HepG2 (cell line): Measurements from ENCODE around the gene WNT6. TPM values are rescaled to one million over a fixed set of nuclear protein-coding genes. Genes with fewer than 3 reads are reported as not detected.

Experiments used
- ATAC-seq: fragments of 200-7000 bp; cut with Tn5 transposase; 3 replicates; pipeline ENCODE4 v1.9.1; 2020; ENCODE audit warnings: mild to moderate bottlenecking, moderate library complexity
- BruUV-seq: library from RNA; stranded (reverse); fragments of 400-500 nt; replicated peaks from 2 replicates; lab custom pipeline; 2021; lab: Mats Ljungman, UMichigan
- CTCF ChIA-PET: fragments of 300-600 bp; formaldehyde crosslinking; extraction: SDS; loops from one replicate; lab custom pipeline; 2021; ENCODE audit warnings: low total read pairs, inconsistent platforms, low intra/inter-chr PET ratio; lab: Yijun Ruan, JAX
- POLR2A ChIA-PET: fragments of 350-600 bp; sonication (Branson Sonifier 250); formaldehyde crosslinking; loops from one replicate; lab custom pipeline; 2020; ENCODE audit warnings: antibody characterized with exemption, inconsistent platforms; lab: Yijun Ruan, JAX
- DNase-seq: peaks from one replicate; pipeline ENCODE4 v3.0.0-alpha.2; 2015; ENCODE audit warnings: low spot score
- FAIRE-seq: peaks from 3 replicates; lab custom pipeline; 2011; peaks lifted over from hg19 to GRCh38; lab: Jason Lieb, UNC
- H2AFZ ChIP-seq: one replicate; pipeline ENCODE4 v1.6.1; 2011; ENCODE audit warnings: low read length, inconsistent platforms
- H3K27ac ChIP-seq: fragments of 300-600 bp; 3 replicates; pipeline ENCODE4 v1.8.0; 2011; ENCODE audit warnings: mixed run types, mild to moderate bottlenecking, mixed read lengths, low read length, inconsistent platforms; ENCODE audit not compliant: insufficient read depth; ENCODE audit errors: extremely low read length
- H3K27me3 ChIP-seq, 2 experiments: fragments of 200-600 bp in 1 of 2; 2 replicates in 1 of 2; 3 replicates in 1 of 2; pipeline versions ENCODE4 v1.6.0 to v1.8.0; 2011; ENCODE audit warnings: low read length in 2 of 2, mild to moderate bottlenecking in 2 of 2, moderate library complexity in 2 of 2, inconsistent platforms in 1 of 2; ENCODE audit not compliant: insufficient read depth in 2 of 2, control insufficient read depth in 1 of 2
- H3K36me3 ChIP-seq, 2 experiments: fragments of 200-600 bp in 1 of 2; replicated peaks in 1 of 2; 2 replicates in 1 of 2; 3 replicates in 1 of 2; pipeline versions ENCODE4 v1.5.1 to v1.8.0; 2011; ENCODE audit warnings: low read length in 2 of 2, inconsistent platforms in 1 of 2; ENCODE audit not compliant: insufficient read depth in 2 of 2, control insufficient read depth in 1 of 2
- H3K4me1 ChIP-seq: 2 replicates; pipeline ENCODE4 v1.5.1; 2012; ENCODE audit warnings: low read length, inconsistent platforms; ENCODE audit not compliant: insufficient read depth
- H3K4me2 ChIP-seq: 2 replicates; pipeline ENCODE4 v1.6.0; 2011; ENCODE audit warnings: low read depth, low read length, inconsistent platforms
- H3K4me3 ChIP-seq, 3 experiments: fragments of 200-600 bp in 1 of 3; sonication (generic), shearing (Covaris generic) in 1 of 3; replicated peaks in 1 of 3; 2 replicates each; pipeline ENCODE4 v1.5.1; 2011 to 2016; ENCODE audit warnings: low read length in 3 of 3, inconsistent platforms in 2 of 3, low read depth in 2 of 3, mild to moderate bottlenecking in 2 of 3, control low read depth in 1 of 3, mixed read lengths in 1 of 3; ENCODE audit not compliant: insufficient read depth in 1 of 3
- H3K79me2 ChIP-seq: one replicate; pipeline ENCODE4 v1.6.1; 2011; ENCODE audit warnings: low read length, inconsistent platforms; ENCODE audit not compliant: insufficient read depth
- H3K9ac ChIP-seq: 2 replicates; pipeline ENCODE4 v1.6.0; 2011; ENCODE audit warnings: mild to moderate bottlenecking, low read depth, low read length, inconsistent platforms; ENCODE audit not compliant: insufficient read depth
- H3K9me3 ChIP-seq: 2 replicates; pipeline ENCODE4 v1.5.1; 2012; ENCODE audit warnings: mild to moderate bottlenecking, low read length
- H4K20me1 ChIP-seq: 2 replicates; pipeline ENCODE4 v1.6.0; 2011; ENCODE audit warnings: inconsistent platforms, mild to moderate bottlenecking, low read length, moderate library complexity; ENCODE audit not compliant: insufficient read depth
- ETV6 ChIP-seq: sonication (generic); formaldehyde crosslinking; conservative IDR thresholded peaks from 2 replicates; pipeline ENCODE4 v1.4.0; 2020; ENCODE audit warnings: missing genetic modification reagents
- GTF2F1 ChIP-seq: fragments of 150-350 bp; IDR thresholded peaks from 2 replicates; pipeline ENCODE4 v1.6.1; 2014; ENCODE audit warnings: low read length
- HDAC6 ChIP-seq: fragments of 200-600 bp; sonication (generic); IDR thresholded peaks from 2 replicates; pipeline ENCODE4 v1.7.0; 2017; ENCODE audit warnings: mild to moderate bottlenecking, antibody characterized with exemption, low read length, low read depth
- HMGA1 ChIP-seq: sonication (generic); formaldehyde crosslinking; conservative IDR thresholded peaks from 2 replicates; pipeline ENCODE4 v1.4.0; 2020; ENCODE audit warnings: missing genetic modification reagents
- NFRKB ChIP-seq: fragments of 450-650 bp; IDR thresholded peaks from 2 replicates; pipeline ENCODE4 v1.6.1; 2017
- SP5 ChIP-seq: IDR thresholded peaks from 2 replicates; pipeline ENCODE4 v1.6.1; 2016; ENCODE audit warnings: low read depth, borderline replicate concordance
- STAT5B ChIP-seq: sonication (generic); formaldehyde crosslinking; IDR thresholded peaks from 2 replicates; pipeline ENCODE4 v1.4.0; 2020; ENCODE audit warnings: missing genetic modification reagents
- TARDBP ChIP-seq: sonication (generic); formaldehyde crosslinking; IDR thresholded peaks from 2 replicates; pipeline ENCODE4 v1.8.0; 2022; ENCODE audit warnings: mild to moderate bottlenecking, missing genetic modification reagents
- WIZ ChIP-seq: sonication (generic); formaldehyde crosslinking; IDR thresholded peaks from 2 replicates; pipeline ENCODE4 v1.5.1; 2020; ENCODE audit warnings: mild to moderate bottlenecking, missing genetic modification reagents
- ZFP62 ChIP-seq: sonication (generic); formaldehyde crosslinking; IDR thresholded peaks from 2 replicates; pipeline ENCODE4 v1.4.0; 2020; ENCODE audit warnings: missing genetic modification reagents
- ZMYM3 ChIP-seq: sonication (generic); formaldehyde crosslinking; IDR thresholded peaks from 2 replicates; pipeline ENCODE4 v1.5.1; 2020; ENCODE audit warnings: mild to moderate bottlenecking, missing genetic modification reagents
- ZNF121 ChIP-seq: sonication (generic); formaldehyde crosslinking; IDR thresholded peaks from 2 replicates; pipeline ENCODE4 v1.5.0; 2020; ENCODE audit warnings: mild to moderate bottlenecking, missing genetic modification reagents
- ZNF232 ChIP-seq: sonication (generic); formaldehyde crosslinking; IDR thresholded peaks from 2 replicates; pipeline ENCODE4 v1.4.0; 2020; ENCODE audit warnings: missing genetic modification reagents, borderline replicate concordance
- ZNF33A ChIP-seq: sonication (generic); formaldehyde crosslinking; IDR thresholded peaks from 2 replicates; pipeline ENCODE4 v1.5.1; 2020; ENCODE audit warnings: missing genetic modification reagents, mild to moderate bottlenecking, moderate library complexity, borderline replicate concordance
- ZNF724P ChIP-seq: sonication (generic); formaldehyde crosslinking; IDR thresholded peaks from 2 replicates; pipeline ENCODE4 v1.8.0; 2022; ENCODE audit warnings: missing genetic modification reagents, borderline replicate concordance
- ZNF768 ChIP-seq: sonication (generic); formaldehyde crosslinking; IDR thresholded peaks from 2 replicates; pipeline ENCODE4 v1.4.0; 2020; ENCODE audit warnings: missing genetic modification reagents
- WGBS: methylation state at CpG from one replicate; pipeline ENCODE4 v1.1.6; 2017; ENCODE audit warnings: low lambda C conversion rate; 5-methylcytosine and 5-hydroxymethylcytosine counted together
- in situ Hi-C: cut with HindIII; loops from 2 replicates; pipeline ENCODE4 v1.10.0; 2017; ENCODE audit warnings: low pct_unique_long_range_greater_than_20kb; ENCODE audit not compliant: extremely low pct_ligation_motif_present
- intact Hi-C: fragments of 100-400 bp; cut with micrococcal nuclease; formaldehyde crosslinking; loops from one replicate; pipeline ENCODE4 v1.10.0; 2022; ENCODE audit not compliant: unreplicated experiment
- polyA plus RNA-seq, 8 experiments: library from polyadenylated mRNA; depleted of rRNA in 3 of 8; stranded (reverse) in 7 of 8; unstranded in 1 of 8; fragments of >200 nt; fragmentation: Illumina TruSeq in 4 of 8; extraction: Trizol in 4 of 8; gene quantifications; 2 replicates each; pipeline versions ENCODE4 v1.2.1 to v1.2.3, GENCODE V29; 2011 to 2016; ENCODE audit warnings: low read depth in 4 of 8, missing spikeins in 1 of 8, mixed read lengths in 1 of 8; ENCODE audit not compliant: insufficient read depth in 1 of 8
- total RNA-seq, 5 experiments: library from RNA; depleted of rRNA; stranded (reverse); fragments of >200 nt; fragmentation: Illumina TruSeq; extraction: Trizol; gene quantifications; 2 replicates each; pipeline ENCODE4 v1.2.3, GENCODE V29; 2016; ENCODE audit warnings: low read depth in 1 of 5
- TF ChIP-seq, protein P1 (sequence below): sonication (generic); formaldehyde crosslinking; IDR thresholded peaks from 2 replicates; pipeline ENCODE4 v1.4.0; 2020; ENCODE audit warnings: missing genetic modification reagents

WNT6 gene
- total and polyA plus RNA-seq, 2 of the 13 experiments (the other 11 are each of a cell fraction or from before 2014, with no cell fraction given) = 0.20 TPM; not detected in 1

DNA sequence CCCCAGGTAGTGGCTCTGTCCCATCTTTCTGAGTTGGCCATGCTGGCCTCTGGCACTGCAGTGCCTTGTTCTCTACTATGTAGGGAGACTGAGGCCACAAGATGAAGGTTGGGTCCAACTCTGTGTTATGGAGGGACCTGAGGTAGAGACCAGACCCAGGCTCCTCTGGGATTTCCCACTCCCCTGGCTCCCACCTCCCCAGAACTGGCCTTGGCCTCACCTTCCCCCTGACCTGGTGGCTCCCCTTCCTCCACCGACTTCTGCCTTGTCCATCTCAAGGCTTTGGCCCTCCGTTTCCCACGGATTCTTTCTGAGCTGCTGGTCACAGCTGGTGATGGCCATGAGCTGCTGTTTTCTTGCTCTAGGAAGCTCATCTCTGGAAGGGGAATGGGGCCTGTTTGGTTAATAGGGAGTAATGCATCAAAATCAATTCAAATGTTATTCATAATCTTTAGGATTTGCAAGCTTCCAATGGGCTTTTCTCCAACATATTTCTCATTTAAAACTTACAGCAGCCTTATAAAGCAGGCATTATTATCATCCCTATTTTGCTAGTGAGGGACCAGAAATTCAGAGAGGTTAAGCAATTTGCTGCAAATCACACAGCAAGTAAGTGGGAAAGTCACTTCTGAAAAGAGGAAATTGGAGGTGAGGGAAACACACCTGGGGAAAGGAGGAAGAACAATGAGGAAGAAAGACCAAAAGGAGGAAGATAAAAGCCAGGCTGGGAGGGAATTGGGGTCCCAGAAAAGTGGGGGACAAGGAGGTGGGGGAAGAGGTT is 28.9 kb upstream of the WNT6 start:
- CTCF ChIA-PET = no interaction called here
- Histone ChIP-seq H3K36me3 (no peaks in the 10 kb centered on the region), H3K79me2 (no peaks in the 10 kb centered on the region), H4K20me1 (no peaks in the 10 kb centered on the region), H2AFZ (no peak overlapping the region), H3K27ac (no peak overlapping the region), H3K4me1 (peaks cover 40% of the 10 kb centered on the region), H3K4me2 (no peak overlapping the region), H3K9ac (no peak overlapping the region), H3K9me3 (no peaks in the 10 kb centered on the region), H3K27me3 (peaks cover 16 to 82% of the 10 kb centered on the region in 2 experiments; a peak in 4 of 5 replicates), H3K4me3 (no peak overlapping the region)
- POLR2A ChIA-PET = interaction anchor here (1.6 kb wide), 1 partner anchor 49 kb away, joined by 5 read pairs; the partner anchor contains the start of gene CYP27A1
- no peak for TF ChIP-seq ZNF121 (CRISPR knock-in tag)
- TF ChIP-seq STAT5B (CRISPR knock-in tag) = no peak
- no peak for TF ChIP-seq GTF2F1
- TF ChIP-seq ZNF232 = no peak
- TF ChIP-seq HMGA1 = no peak
- TF ChIP-seq ZNF33A (CRISPR knock-in tag) = no peak
- TF ChIP-seq ZFP62 (CRISPR knock-in tag) = no peak
- no peak for TF ChIP-seq NFRKB
- peak; percentile 84; the same call in 1 of the 2 replicates for TF ChIP-seq ZNF768 (CRISPR knock-in tag)
- no peak for TF ChIP-seq TARDBP (CRISPR knock-in tag)
- no peak for TF ChIP-seq ZNF724P
- peak; percentile 35; the same call in 1 of the 2 replicates for TF ChIP-seq ZMYM3 (CRISPR knock-in tag)
- TF ChIP-seq WIZ = no peak
- no peak for TF ChIP-seq SP5 (CRISPR knock-in tag)
- no peak for TF ChIP-seq ETV6 (CRISPR knock-in tag)
- TF ChIP-seq, protein P1, sequence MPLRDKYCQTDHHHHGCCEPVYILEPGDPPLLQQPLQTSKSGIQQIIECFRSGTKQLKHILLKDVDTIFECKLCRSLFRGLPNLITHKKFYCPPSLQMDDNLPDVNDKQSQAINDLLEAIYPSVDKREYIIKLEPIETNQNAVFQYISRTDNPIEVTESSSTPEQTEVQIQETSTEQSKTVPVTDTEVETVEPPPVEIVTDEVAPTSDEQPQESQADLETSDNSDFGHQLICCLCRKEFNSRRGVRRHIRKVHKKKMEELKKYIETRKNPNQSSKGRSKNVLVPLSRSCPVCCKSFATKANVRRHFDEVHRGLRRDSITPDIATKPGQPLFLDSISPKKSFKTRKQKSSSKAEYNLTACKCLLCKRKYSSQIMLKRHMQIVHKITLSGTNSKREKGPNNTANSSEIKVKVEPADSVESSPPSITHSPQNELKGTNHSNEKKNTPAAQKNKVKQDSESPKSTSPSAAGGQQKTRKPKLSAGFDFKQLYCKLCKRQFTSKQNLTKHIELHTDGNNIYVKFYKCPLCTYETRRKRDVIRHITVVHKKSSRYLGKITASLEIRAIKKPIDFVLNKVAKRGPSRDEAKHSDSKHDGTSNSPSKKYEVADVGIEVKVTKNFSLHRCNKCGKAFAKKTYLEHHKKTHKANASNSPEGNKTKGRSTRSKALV (CRISPR knock-in tag) = no peak
- TF ChIP-seq HDAC6 = no peak
- in situ Hi-C loops (loop anchor here (25.0 kb wide), 1 partner anchor 93 kb away; no protein-coding TSS in a partner anchor), intact Hi-C loops (no loop called here)
- DNase-seq (no peak), FAIRE-seq (no peak), ATAC-seq (no peak)
- BruUV-seq = no TSS peak
- 54% methylated on average over 3 of the region's 3 CpGs for WGBS
